Mesendoderm (in vitro differentiated cells): Measurements from ENCODE around the gene WWTR1.

Experiments
- DNase-seq: peaks from one replicate; pipeline ENCODE4 v3.0.0; 2013
- H2AK5ac ChIP-seq: 2 replicates; pipeline ENCODE4 v1.6.1; 2013; ENCODE audit warnings: low read length, inconsistent platforms
- H2BK120ac ChIP-seq: 2 replicates; pipeline ENCODE4 v1.6.1; 2013; ENCODE audit warnings: low read depth, mild to moderate bottlenecking, low read length, moderate library complexity, mixed read lengths
- H2BK15ac ChIP-seq: replicated peaks from 2 replicates; pipeline ENCODE4 v1.6.1; 2013; ENCODE audit warnings: low read depth, mild to moderate bottlenecking, moderate library complexity
- H2BK5ac ChIP-seq: 2 replicates; pipeline ENCODE4 v1.6.1; 2013; ENCODE audit warnings: low read length, inconsistent platforms
- H3K18ac ChIP-seq: 2 replicates; pipeline ENCODE4 v1.6.1; 2013; ENCODE audit warnings: mild to moderate bottlenecking, low read length, mixed read lengths
- H3K23ac ChIP-seq: one replicate; pipeline ENCODE4 v1.6.1; 2013; ENCODE audit warnings: low read length
- H3K27ac ChIP-seq: 2 replicates; pipeline ENCODE4 v1.5.1; 2013; ENCODE audit warnings: low read depth, mild to moderate bottlenecking, inconsistent platforms, low read length, moderate library complexity
- H3K27me3 ChIP-seq: 2 replicates; pipeline ENCODE4 v1.6.1; 2013; ENCODE audit warnings: low read length, control low read depth, mild to moderate bottlenecking, inconsistent platforms; ENCODE audit not compliant: insufficient read depth, poor library complexity
- H3K36me3 ChIP-seq: 2 replicates; pipeline ENCODE4 v1.6.1; 2013; ENCODE audit warnings: low read length, inconsistent platforms; ENCODE audit not compliant: control insufficient read depth, insufficient read depth
- H3K4ac ChIP-seq: one replicate; pipeline ENCODE4 v1.6.1; 2013; ENCODE audit warnings: low read depth, mild to moderate bottlenecking, low read length, moderate library complexity
- H3K4me1 ChIP-seq: 2 replicates; pipeline ENCODE4 v1.6.1; 2013; ENCODE audit warnings: low read depth, low read length, inconsistent platforms; ENCODE audit not compliant: control insufficient read depth
- H3K4me2 ChIP-seq: 2 replicates; pipeline ENCODE4 v1.6.1; 2013; ENCODE audit warnings: low read length
- H3K4me3 ChIP-seq: 2 replicates; pipeline ENCODE4 v1.5.1; 2013; ENCODE audit warnings: mild to moderate bottlenecking, low read length
- H3K56ac ChIP-seq: one replicate; pipeline ENCODE4 v1.6.1; 2013; ENCODE audit warnings: low read length
- H3K79me1 ChIP-seq: 2 replicates; pipeline ENCODE4 v1.6.1; 2013; ENCODE audit warnings: low read length, inconsistent platforms
- H3K79me2 ChIP-seq: 2 replicates; pipeline ENCODE4 v1.6.1; 2013; ENCODE audit warnings: mild to moderate bottlenecking, low read length; ENCODE audit not compliant: control insufficient read depth, insufficient read depth
- H3K9ac ChIP-seq: 2 replicates; pipeline ENCODE4 v1.6.1; 2013; ENCODE audit warnings: low read length, inconsistent platforms
- H4K5ac ChIP-seq: one replicate; pipeline ENCODE4 v1.6.1; 2013; ENCODE audit warnings: low read length
- H4K8ac ChIP-seq: one replicate; pipeline ENCODE4 v1.6.1; 2013; ENCODE audit warnings: low read depth, mild to moderate bottlenecking, control low read depth, low read length, moderate library complexity
- WGBS: extraction: QIAGEN DNeasy Blood & Tissue Kit; methylation state at CpG from one replicate; pipeline ENCODE4 v1.1.7; 2013; ENCODE audit warnings: low lambda C conversion rate, missing lambda C conversion rate; ENCODE audit not compliant: insufficient coverage; ENCODE audit errors: extremely low coverage; 5-methylcytosine and 5-hydroxymethylcytosine counted together

The WWTR1 gene

GRCh38 chr3:149476225-149476624 is 181.6 kb downstream of the WWTR1 start:
- Histone ChIP-seq H3K79me1 (no peaks in the 10 kb centered on the region), H3K36me3 (no peaks in the 10 kb centered on the region), H4K8ac (no peak overlapping the region), H3K4ac (no peak overlapping the region), H2AK5ac (no peak overlapping the region), H2BK120ac (no peak overlapping the region), H3K9ac (no peak overlapping the region), H3K4me1 (no peaks in the 10 kb centered on the region), H3K18ac (no peak overlapping the region), H3K23ac (no peak overlapping the region), H2BK5ac (no peak overlapping the region), H3K56ac (no peak overlapping the region), H3K4me3 (no peak overlapping the region), H2BK15ac (no peak overlapping the region), H3K79me2 (no peaks in the 10 kb centered on the region), H4K5ac (no peak overlapping the region), H3K27ac (no peak overlapping the region), H3K4me2 (no peak overlapping the region), H3K27me3 (no peaks in the 10 kb centered on the region)
- WGBS = no CpG with 5 or more reads among the region's 4 CpGs
- no peak for DNase-seq

GRCh38 chr3:149475451-149476060 is 182.3 kb downstream of the WWTR1 start:
- Histone ChIP-seq H2AK5ac (no peak overlapping the region), H3K4me2 (no peak overlapping the region), H2BK120ac (no peak overlapping the region), H4K8ac (no peak overlapping the region), H3K27me3 (no peaks in the 10 kb centered on the region), H3K4ac (no peak overlapping the region), H4K5ac (no peak overlapping the region), H3K79me1 (no peaks in the 10 kb centered on the region), H3K9ac (no peak overlapping the region), H3K36me3 (no peaks in the 10 kb centered on the region), H2BK15ac (no peak overlapping the region), H3K56ac (no peak overlapping the region), H3K4me1 (no peaks in the 10 kb centered on the region), H3K4me3 (no peak overlapping the region), H3K79me2 (no peaks in the 10 kb centered on the region), H2BK5ac (no peak overlapping the region), H3K23ac (no peak overlapping the region), H3K27ac (no peak overlapping the region), H3K18ac (no peak overlapping the region)
- no peak for DNase-seq
- no CpG with 5 or more reads among the region's 7 CpGs for WGBS

- no peak within 1 kb of the TSS for H4K5ac ChIP-seq
Observed at GRCh38 chr3:149474250-149474817, 183.5 kb downstream of the WWTR1 start, which contains the start of gene TM4SF4. Gene TM4SF4 (plus strand): TSS chr3:149474697. CDS start chr3:149474878, 181 bp downstream.

GRCh38 chr3:149473357-149474249 is 184.2 kb downstream of the WWTR1 start:
- Histone ChIP-seq H3K4me3 (no peak overlapping the region), H3K23ac (no peak overlapping the region), H3K36me3 (no peaks in the 10 kb centered on the region), H2BK15ac (no peak overlapping the region), H4K5ac (no peak overlapping the region), H3K4me1 (no peaks in the 10 kb centered on the region), H3K4ac (no peak overlapping the region), H3K79me2 (no peaks in the 10 kb centered on the region), H3K56ac (no peak overlapping the region), H2BK120ac (no peak overlapping the region), H2AK5ac (no peak overlapping the region), H4K8ac (no peak overlapping the region), H3K27ac (no peak overlapping the region), H3K9ac (no peak overlapping the region), H3K27me3 (no peaks in the 10 kb centered on the region), H3K18ac (no peak overlapping the region), H3K4me2 (no peak overlapping the region), H3K79me1 (no peaks in the 10 kb centered on the region), H2BK5ac (no peak overlapping the region)
- WGBS = no CpG with 5 or more reads among the region's 7 CpGs
- DNase-seq = no peak

More at GRCh38 chr3:149474250-149474817, 183.5 kb downstream of the WWTR1 start, which contains the start of gene TM4SF4:
- Histone ChIP-seq H3K56ac (no peak within 1 kb of the TSS), H4K8ac (no peak within 1 kb of the TSS), H2BK15ac (no peak within 1 kb of the TSS), H3K9ac (no peak within 1 kb of the TSS), H2BK5ac (no peak within 1 kb of the TSS), H2BK120ac (no peak within 1 kb of the TSS), H2AK5ac (no peak within 1 kb of the TSS), H3K23ac (no peak within 1 kb of the TSS), H3K79me1 (no peaks in the 10 kb centered on the region), H3K4me3 (no peak within 1 kb of the TSS), H3K18ac (no peak within 1 kb of the TSS), H3K4ac (no peak within 1 kb of the TSS), H3K27ac (no peak within 1 kb of the TSS), H3K36me3 (no peaks in the 10 kb centered on the region), H3K4me2 (no peak within 1 kb of the TSS), H3K79me2 (no peaks in the 10 kb centered on the region), H3K27me3 (no peaks in the 10 kb centered on the region), H3K4me1 (no peaks in the 10 kb centered on the region)
- no peak for DNase-seq
- no CpG with 5 or more reads among the region's 5 CpGs for WGBS

GRCh38 chr3:149472030-149472797 is 185.6 kb downstream of the WWTR1 start:
- Histone ChIP-seq H3K4me1 (no peaks in the 10 kb centered on the region), H3K18ac (no peak overlapping the region), H3K27ac (no peak overlapping the region)

More at GRCh38 chr3:149472030-149472797, 185.6 kb downstream of the WWTR1 start:
- Histone ChIP-seq H3K9ac (no peak overlapping the region), H2BK5ac (no peak overlapping the region), H3K23ac (peak overlapping the region; percentile 9), H3K4me2 (no peak overlapping the region), H3K56ac (no peak overlapping the region), H3K79me2 (no peaks in the 10 kb centered on the region), H3K27me3 (no peaks in the 10 kb centered on the region), H4K8ac (no peak overlapping the region), H3K36me3 (no peaks in the 10 kb centered on the region), H2BK15ac (no peak overlapping the region), H3K4ac (no peak overlapping the region), H3K4me3 (no peak overlapping the region), H2BK120ac (no peak overlapping the region), H3K79me1 (no peaks in the 10 kb centered on the region), H4K5ac (no peak overlapping the region), H2AK5ac (no peak overlapping the region)
- DNase-seq = no peak
- no CpG with 5 or more reads among the region's 2 CpGs for WGBS
